H1 (cell line): ENCODE data around the gene PIBF1. TPM values are rescaled to one million over a fixed set of nuclear protein-coding genes. Genes with fewer than 3 reads are reported as not detected.
A peak's percentile ranks its signal among the peaks of the same experiment; 100 is the strongest.

Experiments used
- CTCF ChIA-PET: fragments of 300-600 bp; sonication (Branson Sonifier 250); formaldehyde crosslinking; loops from one replicate; lab custom pipeline; 2021; ENCODE audit not compliant: partially characterized antibody; lab: Charles Lee
- POLR2A ChIA-PET: fragments of 300-600 bp; sonication (Branson Sonifier 250); formaldehyde crosslinking; loops from one replicate; lab custom pipeline; 2021; ENCODE audit warnings: inconsistent platforms; ENCODE audit not compliant: partially characterized antibody; lab: Charles Lee
- DNase-seq, 2 experiments: peaks; one replicate each; pipeline versions ENCODE4 v3.0.0 to v3.0.0-alpha.2; 2010 to 2022; ENCODE audit warnings: low spot score in 2 of 2, low read depth in 1 of 2, mixed read lengths in 1 of 2
- FAIRE-seq: peaks from 2 replicates; lab custom pipeline; 2011; peaks lifted over from hg19 to GRCh38; lab: Jason Lieb, UNC
- H2AFZ ChIP-seq: 2 replicates; pipeline ENCODE4 v1.8.1; 2012; ENCODE audit warnings: low read length, inconsistent platforms
- H2AK5ac ChIP-seq: 2 replicates; pipeline ENCODE4 v1.6.1; 2013; ENCODE audit warnings: low read depth, low read length
- H2BK120ac ChIP-seq: replicated peaks from 2 replicates; pipeline ENCODE3; 2013; ENCODE audit warnings: low read depth, low read length, inconsistent platforms
- H2BK12ac ChIP-seq: 2 replicates; pipeline ENCODE4 v1.6.1; 2013; ENCODE audit warnings: low read depth, low read length
- H2BK15ac ChIP-seq: 2 replicates; pipeline ENCODE4 v1.6.1; 2013; ENCODE audit warnings: low read length
- H2BK20ac ChIP-seq: 2 replicates; pipeline ENCODE4 v1.6.1; 2013; ENCODE audit warnings: low read length
- H2BK5ac ChIP-seq: 2 replicates; pipeline ENCODE4 v1.6.1; 2013; ENCODE audit warnings: low read depth, low read length
- H3K14ac ChIP-seq: 2 replicates; pipeline ENCODE4 v1.6.1; 2013; ENCODE audit warnings: inconsistent platforms; ENCODE audit not compliant: insufficient read length
- H3K18ac ChIP-seq: 2 replicates; pipeline ENCODE4 v1.6.1; 2013; ENCODE audit warnings: low read length; ENCODE audit errors: extremely low read depth
- H3K23ac ChIP-seq: 2 replicates; pipeline ENCODE4 v1.6.1; 2013; ENCODE audit warnings: inconsistent platforms; ENCODE audit not compliant: insufficient read length
- H3K23me2 ChIP-seq: 2 replicates; pipeline ENCODE4 v1.6.1; 2013; ENCODE audit warnings: low read depth, low read length
- H3K27ac ChIP-seq: 2 replicates; pipeline ENCODE4 v1.6.1; 2011; ENCODE audit warnings: low read depth, low read length, inconsistent platforms
- H3K27me3 ChIP-seq, 4 experiments: replicated peaks in 1 of 4; 1 replicate in 1 of 4; 2 replicates in 3 of 4; pipeline versions ENCODE4 v1.6.1 to v1.8.1; 2011 to 2013; ENCODE audit warnings: low read length in 3 of 4, mild to moderate bottlenecking in 3 of 4, inconsistent platforms in 2 of 4, mixed read lengths in 2 of 4, moderate library complexity in 1 of 4; ENCODE audit not compliant: control insufficient read depth in 3 of 4, insufficient read depth in 3 of 4; ENCODE audit errors: extremely low read depth in 1 of 4
- H3K36me3 ChIP-seq, 4 experiments: 2 replicates each; pipeline versions ENCODE4 v1.6.1 to v1.8.1; 2011 to 2013; ENCODE audit warnings: mild to moderate bottlenecking in 4 of 4, low read length in 3 of 4, moderate library complexity in 2 of 4, control low read depth in 1 of 4, inconsistent platforms in 1 of 4; ENCODE audit not compliant: insufficient read depth in 4 of 4, control insufficient read depth in 2 of 4
- H3K4ac ChIP-seq: replicated peaks from 2 replicates; pipeline ENCODE3; 2013; ENCODE audit warnings: low read length, low read depth, mixed read lengths, inconsistent platforms; ENCODE audit not compliant: insufficient read length
- H3K4me1 ChIP-seq, 4 experiments: replicated peaks in 1 of 4; 1 replicate in 1 of 4; 2 replicates in 3 of 4; pipeline versions ENCODE4 v1.6.1 to v1.8.1; 2011 to 2013; ENCODE audit warnings: low read length in 3 of 4, inconsistent platforms in 2 of 4, mixed read lengths in 1 of 4; ENCODE audit not compliant: insufficient read depth in 4 of 4, control insufficient read depth in 3 of 4
- H3K4me2 ChIP-seq, 2 experiments: 2 replicates each; pipeline versions ENCODE4 v1.6.1 to v1.8.1; 2011 to 2013; ENCODE audit warnings: low read depth in 2 of 2, low read length in 2 of 2, control low read depth in 1 of 2, inconsistent platforms in 1 of 2, mild to moderate bottlenecking in 1 of 2; ENCODE audit not compliant: insufficient read depth in 1 of 2
- H3K4me3 ChIP-seq, 4 experiments: fragments of 200-600, 300-600 bp in 1 of 4; sonication (generic), shearing (Covaris generic), sonication (Bioruptor Twin) in 1 of 4; 2 replicates each; pipeline versions ENCODE4 v1.5.1 to v1.8.1; 2011 to 2016; ENCODE audit warnings: low read length in 4 of 4, low read depth in 3 of 4, control low read depth in 2 of 4, inconsistent platforms in 2 of 4, mild to moderate bottlenecking in 2 of 4, mixed read lengths in 1 of 4, moderate library complexity in 1 of 4; ENCODE audit not compliant: insufficient read depth in 2 of 4; ENCODE audit errors: extremely low read depth in 1 of 4
- H3K56ac ChIP-seq: replicated peaks from 2 replicates; pipeline ENCODE3; 2013; ENCODE audit warnings: low read depth, mild to moderate bottlenecking, mixed read lengths, low read length, inconsistent platforms; ENCODE audit not compliant: insufficient read length
- H3K79me1 ChIP-seq: 2 replicates; pipeline ENCODE4 v1.6.1; 2013; ENCODE audit warnings: low read depth, low read length, control low read depth
- H3K79me2 ChIP-seq, 2 experiments: 2 replicates each; pipeline versions ENCODE4 v1.6.1 to v1.8.1; 2012 to 2013; ENCODE audit warnings: low read length in 2 of 2, mild to moderate bottlenecking in 2 of 2, inconsistent platforms in 1 of 2; ENCODE audit not compliant: insufficient read depth in 2 of 2, control insufficient read depth in 1 of 2
- H3K9ac ChIP-seq, 4 experiments: replicated peaks in 1 of 4; 1 replicate in 1 of 4; 2 replicates in 3 of 4; pipeline versions ENCODE4 v1.6.1 to v1.8.1; 2011 to 2013; ENCODE audit warnings: low read depth in 3 of 4, low read length in 3 of 4, control low read depth in 2 of 4, mild to moderate bottlenecking in 2 of 4, moderate library complexity in 2 of 4, inconsistent platforms in 1 of 4; ENCODE audit errors: extremely low read depth in 1 of 4
- H3K9me3 ChIP-seq, 2 experiments: 2 replicates each; pipeline versions ENCODE4 v1.6.1 to v1.8.1; 2012 to 2013; ENCODE audit warnings: mild to moderate bottlenecking in 2 of 2, moderate library complexity in 2 of 2, control low read depth in 1 of 2, inconsistent platforms in 1 of 2, low read depth in 1 of 2, low read length in 1 of 2, mixed read lengths in 1 of 2; ENCODE audit not compliant: insufficient read depth in 2 of 2
- H4K20me1 ChIP-seq, 2 experiments: replicated peaks in 1 of 2; 2 replicates each; pipeline versions ENCODE3 to v1.8.1; 2011 to 2013; ENCODE audit warnings: inconsistent platforms in 2 of 2, low read length in 2 of 2, mild to moderate bottlenecking in 1 of 2; ENCODE audit not compliant: insufficient read depth in 2 of 2, control insufficient read depth in 1 of 2
- H4K5ac ChIP-seq: 2 replicates; pipeline ENCODE4 v1.6.1; 2013; ENCODE audit warnings: low read length, low read depth, mixed read lengths, inconsistent platforms; ENCODE audit not compliant: insufficient read length
- H4K8ac ChIP-seq: 2 replicates; pipeline ENCODE4 v1.8.0; 2013; ENCODE audit warnings: mild to moderate bottlenecking, moderate library complexity, low read length, inconsistent platforms; ENCODE audit not compliant: insufficient read depth; ENCODE audit errors: extremely low read depth
- H4K91ac ChIP-seq: replicated peaks from 2 replicates; pipeline ENCODE3; 2013; ENCODE audit warnings: low read length, mixed read lengths, inconsistent platforms; ENCODE audit not compliant: insufficient read length
- CBX5 ChIP-seq: fragments of 300-800, 300-1000 bp; sonication (generic); IDR thresholded peaks from 2 replicates; pipeline ENCODE4 v1.7.1; 2016; ENCODE audit warnings: antibody characterized with exemption, low read length, low read depth
- E2F6 ChIP-seq: IDR thresholded peaks from 2 replicates; pipeline ENCODE4 v1.6.1; 2012; ENCODE audit warnings: inconsistent platforms
- MAFK ChIP-seq: IDR thresholded peaks from 2 replicates; pipeline ENCODE4 v1.6.1; 2012; ENCODE audit warnings: low read depth, mild to moderate bottlenecking, improper control_type of control experiment, low read length
- SP1 ChIP-seq: IDR thresholded peaks from 2 replicates; pipeline ENCODE4 v1.6.1; 2011; ENCODE audit warnings: low read depth, low read length
- polyA plus RNA-seq, 7 experiments: library from polyadenylated mRNA; depleted of rRNA in 3 of 7; stranded (reverse) in 5 of 7; unstranded in 2 of 7; fragments of >200 nt in 5 of 7; fragments of 200-250 nt in 2 of 7; gene quantifications; 1 replicate in 5 of 7; 2 replicates in 1 of 7; 4 replicates in 1 of 7; pipeline versions ENCODE4 v1.2.1 to v1.2.3, GENCODE V29; 2011 to 2013; ENCODE audit warnings: missing spikeins in 2 of 7, mixed read lengths in 2 of 7
- total RNA-seq: library from RNA; stranded (reverse); fragmentation: NEBNext Ultra II Directional; extraction: Animal tissue kit (Norgen Biotek cat#: 25700); gene quantifications from 2 replicates; pipeline ENCODE4 v1.2.1, GENCODE V29; 2021

PIBF1 gene
- total and polyA plus RNA-seq, 2 of the 8 experiments (the other 6 are each of a cell fraction or from before 2014, with no cell fraction given): 1.1 to 13.2 TPM

GRCh38 chr13:72960541-72960940 is 178.6 kb downstream of the PIBF1 start:
- Histone ChIP-seq H2BK120ac (no peak overlapping the region), H3K23ac (no peak overlapping the region), H2BK20ac (no peak overlapping the region), H3K27ac (no peak overlapping the region), H3K9ac (no peak overlapping the region), H3K36me3 (no peaks in the 10 kb centered on the region), H3K79me2 (no peaks in the 10 kb centered on the region), H4K5ac (no peak overlapping the region), H3K23me2 (no peaks in the 10 kb centered on the region), H3K79me1 (no peaks in the 10 kb centered on the region), H4K8ac (no peak overlapping the region), H3K9me3 (no peaks in the 10 kb centered on the region), H3K56ac (no peak overlapping the region), H4K20me1 (no peaks in the 10 kb centered on the region), H2BK15ac (no peak overlapping the region), H3K4me1 (peaks cover 0 to 2% (median 0%) of the 10 kb centered on the region in 4 experiments; a peak in 2 of 7 replicates), H3K14ac (no peak overlapping the region), H2BK12ac (no peak overlapping the region), H3K4ac (no peak overlapping the region), H3K4me2 (peak overlapping the region; percentile 27 to 62; a peak in 3 of 4 replicates), H4K91ac (no peak overlapping the region), H3K18ac (no peak overlapping the region), H2AFZ (no peak overlapping the region), H2AK5ac (no peak overlapping the region), H2BK5ac (no peak overlapping the region), H3K27me3 (no peaks in the 10 kb centered on the region), H3K4me3 (peak overlapping the region in 1 of 4 experiments; percentile 24; a peak in 1 of 8 replicates)
- no peak for FAIRE-seq
- DNase-seq: no peak
- CTCF ChIA-PET: interaction anchor here (0.5 kb wide), 1 partner anchor 120 kb away, joined by 3 read pairs; no protein-coding TSS in a partner anchor
- POLR2A ChIA-PET: no interaction called here
- no peak for TF ChIP-seq E2F6
- peak; percentile 60; the same call in 1 of the 2 replicates for TF ChIP-seq SP1
- no peak for TF ChIP-seq CBX5
- TF ChIP-seq MAFK: no peak
